GM10266 (cell line): ENCODE measurements around the gene PRKD3.

Experiments
- DNase-seq: peaks from one replicate; pipeline ENCODE4 v3.0.0; 2012; ENCODE audit errors: extremely low spot score
- TF ChIP-seq, protein P1 (sequence below): IDR thresholded peaks from 2 replicates; pipeline ENCODE4 v1.5.1; 2012; ENCODE audit warnings: mild to moderate bottlenecking, low read depth; ENCODE audit not compliant: control insufficient read depth, insufficient read depth; ENCODE audit errors: missing control alignments

The PRKD3 gene

DNA sequence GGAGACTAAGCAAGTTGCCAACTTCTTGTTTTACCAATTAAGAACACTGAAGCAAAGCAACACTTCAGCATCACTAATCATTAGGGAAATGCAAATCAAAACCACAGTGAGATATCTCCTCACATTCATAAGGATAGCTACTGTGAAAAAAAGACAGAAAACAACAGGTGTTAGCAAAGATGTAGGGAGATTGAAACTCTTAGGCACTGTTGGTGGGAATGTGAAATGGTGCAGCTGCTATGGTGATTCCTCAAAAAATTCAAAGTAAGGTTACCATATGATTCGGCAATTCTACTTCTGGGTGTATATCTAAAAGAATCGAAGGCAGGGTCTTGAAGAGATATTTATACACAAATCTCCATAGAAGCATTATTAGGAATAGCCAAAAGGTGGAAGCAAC, 8.6 kb upstream of the PRKD3 start:
- TF ChIP-seq, protein P1, sequence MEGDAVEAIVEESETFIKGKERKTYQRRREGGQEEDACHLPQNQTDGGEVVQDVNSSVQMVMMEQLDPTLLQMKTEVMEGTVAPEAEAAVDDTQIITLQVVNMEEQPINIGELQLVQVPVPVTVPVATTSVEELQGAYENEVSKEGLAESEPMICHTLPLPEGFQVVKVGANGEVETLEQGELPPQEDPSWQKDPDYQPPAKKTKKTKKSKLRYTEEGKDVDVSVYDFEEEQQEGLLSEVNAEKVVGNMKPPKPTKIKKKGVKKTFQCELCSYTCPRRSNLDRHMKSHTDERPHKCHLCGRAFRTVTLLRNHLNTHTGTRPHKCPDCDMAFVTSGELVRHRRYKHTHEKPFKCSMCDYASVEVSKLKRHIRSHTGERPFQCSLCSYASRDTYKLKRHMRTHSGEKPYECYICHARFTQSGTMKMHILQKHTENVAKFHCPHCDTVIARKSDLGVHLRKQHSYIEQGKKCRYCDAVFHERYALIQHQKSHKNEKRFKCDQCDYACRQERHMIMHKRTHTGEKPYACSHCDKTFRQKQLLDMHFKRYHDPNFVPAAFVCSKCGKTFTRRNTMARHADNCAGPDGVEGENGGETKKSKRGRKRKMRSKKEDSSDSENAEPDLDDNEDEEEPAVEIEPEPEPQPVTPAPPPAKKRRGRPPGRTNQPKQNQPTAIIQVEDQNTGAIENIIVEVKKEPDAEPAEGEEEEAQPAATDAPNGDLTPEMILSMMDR: no peak
- no peak for DNase-seq

DNA sequence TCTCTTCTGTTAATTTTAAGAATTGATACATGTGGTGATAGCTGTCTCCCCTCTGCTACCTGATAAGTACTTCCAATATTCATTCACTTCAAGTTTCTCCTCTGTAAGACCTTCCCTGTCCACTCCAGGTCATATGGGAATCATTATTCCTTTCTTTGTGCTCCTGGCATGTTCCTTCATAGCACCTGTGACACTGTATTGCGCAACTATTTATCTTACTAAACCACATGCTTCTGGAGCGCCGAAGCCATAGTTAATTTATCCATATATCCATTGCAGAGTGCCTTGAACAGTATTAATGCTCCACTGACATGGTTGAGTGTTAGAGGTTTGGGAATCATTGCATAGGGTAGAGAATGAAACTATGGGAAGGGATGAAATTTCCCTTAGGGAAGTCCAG, 7.9 kb upstream of the PRKD3 start:
- DNase-seq: no peak

DNA sequence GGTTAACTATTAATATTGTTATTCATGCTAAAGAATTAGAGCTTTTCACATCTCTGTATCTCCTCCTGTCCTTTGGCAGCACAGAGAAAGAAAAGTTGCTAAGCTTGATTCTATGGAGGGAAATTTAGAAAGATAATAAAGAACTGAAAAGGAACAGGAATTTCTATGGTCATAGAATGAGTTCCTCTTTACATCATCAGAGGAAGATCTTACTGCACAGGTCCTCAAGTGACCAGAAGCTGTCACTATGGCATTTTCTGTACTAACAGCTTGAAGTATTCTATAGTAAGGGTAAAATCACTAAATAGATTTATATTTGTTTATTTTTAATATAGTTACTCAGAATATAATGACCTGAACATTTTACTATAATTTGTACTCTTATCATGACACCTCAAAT, 6.0 kb upstream of the PRKD3 start:
- no peak for DNase-seq
- TF ChIP-seq, protein P1: no peak

More for the DNA sequence above, 7.9 kb upstream of the PRKD3 start:
- TF ChIP-seq, protein P1: no peak

DNA sequence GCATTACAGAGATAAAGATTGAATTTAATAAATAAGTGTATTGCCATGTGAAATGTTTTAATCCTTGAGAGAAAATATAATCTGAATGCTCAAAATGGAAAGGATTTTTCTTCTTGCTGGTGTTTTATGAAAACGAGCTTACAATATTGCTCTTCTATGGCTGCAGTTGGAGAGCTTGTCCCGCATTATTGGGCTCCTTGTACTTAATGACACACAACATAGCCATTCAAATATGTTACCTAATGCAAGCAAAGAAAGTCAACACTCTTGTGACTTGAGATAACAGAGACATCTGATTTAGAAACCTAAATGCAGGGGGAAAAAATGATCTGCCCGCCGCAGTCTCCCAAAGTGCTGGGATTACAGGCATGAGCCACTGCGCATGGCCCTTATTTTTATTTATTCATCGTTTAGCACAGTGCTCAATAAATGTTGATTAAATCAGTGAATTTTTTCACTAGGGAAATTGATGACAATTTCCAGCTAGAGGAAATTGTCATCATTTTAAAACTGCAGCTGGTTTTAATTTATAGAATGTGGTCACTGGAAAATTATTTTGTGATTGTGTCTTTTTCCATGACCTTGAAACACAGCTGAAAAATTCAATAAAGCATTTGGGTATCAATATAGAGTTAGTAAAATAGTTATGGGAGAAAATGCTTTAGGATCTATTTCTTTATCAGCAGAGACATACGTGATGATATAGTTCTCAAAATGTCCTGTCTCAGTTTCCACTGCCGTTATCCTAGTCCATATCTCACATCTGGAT, 2.4 kb upstream of the PRKD3 start:
- TF ChIP-seq, protein P1: no peak
- no peak for DNase-seq

DNA sequence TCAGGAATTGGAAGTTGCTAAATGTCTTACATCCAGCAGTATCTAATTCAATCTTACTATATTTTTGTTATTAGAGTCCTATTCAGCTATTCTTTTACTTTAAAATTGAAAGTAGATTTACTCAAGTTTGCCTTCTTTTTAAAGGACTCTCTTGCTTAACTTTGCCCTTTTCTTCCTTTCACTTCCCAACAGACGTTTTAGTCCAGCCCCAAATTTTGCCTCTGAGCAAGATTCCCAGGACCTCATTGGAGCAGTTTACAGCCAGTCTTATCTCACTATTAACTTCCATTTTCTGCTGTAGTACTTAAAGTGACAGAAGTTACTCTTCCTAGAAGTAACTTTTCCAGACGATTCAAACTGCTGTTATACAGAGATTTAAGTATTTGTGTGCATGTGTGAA, 1.7 kb upstream of the PRKD3 start:
- DNase-seq: no peak
- TF ChIP-seq, protein P1: no peak

DNA sequence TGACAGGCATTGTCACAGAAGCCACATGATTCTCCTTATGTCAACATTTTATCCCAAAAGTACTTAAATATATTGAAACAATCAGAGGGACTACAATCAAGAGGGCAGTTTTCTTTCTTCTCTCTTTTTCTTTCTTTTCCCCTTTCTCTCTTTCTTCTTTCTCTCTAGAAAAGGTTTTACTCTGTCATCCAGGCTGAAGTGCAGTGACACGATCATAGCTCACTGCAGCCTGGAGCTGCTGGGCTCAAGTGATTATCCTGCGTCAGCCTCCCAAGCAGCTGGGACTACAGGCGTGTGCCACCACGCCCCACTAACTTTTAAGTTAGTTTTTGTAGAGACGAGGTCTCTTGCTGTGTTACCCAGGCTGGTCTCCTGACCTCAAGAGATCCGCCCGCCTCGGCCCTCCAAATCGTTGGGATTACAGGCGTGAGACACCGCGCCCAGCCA, 1.0 kb upstream of the PRKD3 start:
- TF ChIP-seq, protein P1: no peak
- no peak for DNase-seq

DNA sequence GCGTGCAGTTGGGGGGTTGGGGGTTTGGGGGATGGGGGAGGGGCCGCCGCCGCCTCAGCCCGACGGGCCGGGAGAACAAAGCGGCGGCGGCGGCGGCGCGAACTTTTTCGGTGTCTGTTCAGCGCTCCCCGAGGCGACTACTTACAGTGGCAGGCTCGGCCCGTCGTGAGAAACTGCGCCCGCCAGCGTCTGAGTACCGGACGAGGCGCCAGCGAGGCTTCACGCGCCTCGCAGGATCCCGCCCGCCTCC, 172 bp downstream of the PRKD3 start:
- TF ChIP-seq, protein P1: peak; percentile 29
- DNase-seq: no peak
